ENCODE measurements around the gene MCTP1.

DNA sequence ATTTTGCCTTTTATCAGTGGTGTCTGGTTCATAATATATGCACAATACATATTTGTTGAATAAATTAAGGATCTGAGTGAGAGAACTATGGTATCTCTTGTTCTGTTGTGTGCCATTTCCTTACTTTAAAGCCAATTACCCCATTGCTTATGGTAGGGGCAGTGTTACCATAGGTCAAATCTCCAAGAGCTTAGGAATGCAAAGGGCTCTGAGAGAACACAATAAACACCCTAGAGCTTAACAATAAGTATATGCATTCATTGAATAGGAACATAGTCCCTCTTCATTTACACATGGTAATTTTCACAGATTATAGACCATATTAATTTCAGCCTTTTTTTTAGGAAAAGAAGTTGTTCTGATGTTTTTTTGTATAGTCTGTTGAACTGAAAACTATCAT, 112.2 kb downstream of the MCTP1 start:
- TF ChIP-seq EZH2 (IDR thresholded peaks at IDR 0.05) (no peak), CEBPB (IDR thresholded peaks at IDR 0.05; ENCODE audit: low read depth) (no peak), SIN3A (IDR thresholded peaks at IDR 0.05; ENCODE audit: low read depth) (no peak), POLR2A (IDR thresholded peaks at IDR 0.05; ENCODE audit: borderline replicate concordance, extremely low read depth, insufficient read depth, insufficient read length) (no peak), RAD21 (IDR thresholded peaks at IDR 0.05; ENCODE audit: low read depth) (no peak), ZFX (IDR thresholded peaks at IDR 0.05) (no peak), YY1 (IDR thresholded peaks at IDR 0.05; ENCODE audit: extremely low read depth, insufficient replicate concordance, low read depth, low read length) (no peak), POLR2AphosphoS5 (IDR thresholded peaks at IDR 0.05; ENCODE audit: low read depth, low read length) (no peak), TCF7L2 (IDR thresholded peaks at IDR 0.05; ENCODE audit: borderline replicate concordance, extremely low read depth, insufficient read depth, insufficient read length) (no peak), EGR1 (IDR thresholded peaks at IDR 0.05; ENCODE audit: low read depth) (no peak)
- TF ChIP-seq, protein P1, sequence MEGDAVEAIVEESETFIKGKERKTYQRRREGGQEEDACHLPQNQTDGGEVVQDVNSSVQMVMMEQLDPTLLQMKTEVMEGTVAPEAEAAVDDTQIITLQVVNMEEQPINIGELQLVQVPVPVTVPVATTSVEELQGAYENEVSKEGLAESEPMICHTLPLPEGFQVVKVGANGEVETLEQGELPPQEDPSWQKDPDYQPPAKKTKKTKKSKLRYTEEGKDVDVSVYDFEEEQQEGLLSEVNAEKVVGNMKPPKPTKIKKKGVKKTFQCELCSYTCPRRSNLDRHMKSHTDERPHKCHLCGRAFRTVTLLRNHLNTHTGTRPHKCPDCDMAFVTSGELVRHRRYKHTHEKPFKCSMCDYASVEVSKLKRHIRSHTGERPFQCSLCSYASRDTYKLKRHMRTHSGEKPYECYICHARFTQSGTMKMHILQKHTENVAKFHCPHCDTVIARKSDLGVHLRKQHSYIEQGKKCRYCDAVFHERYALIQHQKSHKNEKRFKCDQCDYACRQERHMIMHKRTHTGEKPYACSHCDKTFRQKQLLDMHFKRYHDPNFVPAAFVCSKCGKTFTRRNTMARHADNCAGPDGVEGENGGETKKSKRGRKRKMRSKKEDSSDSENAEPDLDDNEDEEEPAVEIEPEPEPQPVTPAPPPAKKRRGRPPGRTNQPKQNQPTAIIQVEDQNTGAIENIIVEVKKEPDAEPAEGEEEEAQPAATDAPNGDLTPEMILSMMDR (IDR thresholded peaks at IDR 0.05 in 2 of 3, conservative IDR thresholded peaks at IDR 0.05 in 1 of 3; ENCODE audit: borderline replicate concordance in 1 of 3, insufficient read depth in 1 of 3, low read depth in 2 of 3, low read length in 2 of 3), result no peak
- TF ChIP-seq, protein P2, sequence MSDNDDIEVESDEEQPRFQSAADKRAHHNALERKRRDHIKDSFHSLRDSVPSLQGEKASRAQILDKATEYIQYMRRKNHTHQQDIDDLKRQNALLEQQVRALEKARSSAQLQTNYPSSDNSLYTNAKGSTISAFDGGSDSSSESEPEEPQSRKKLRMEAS (IDR thresholded peaks at IDR 0.05), result no peak

Data from HCT116 (cell line).